Posterior vena cava (tissue), 2 donors: ENCODE measurements around the gene IGSF9B. TPM values are rescaled to one million over a fixed set of nuclear protein-coding genes. Genes with fewer than 3 reads are reported as not detected.
A peak's percentile ranks its signal among the peaks of the same experiment; 100 is the strongest.

Experiments
- DNase-seq: peaks from one replicate; pipeline ENCODE4 v3.0.0-alpha.2; 2020; ENCODE audit warnings: low spot score
- intact Hi-C, 2 donors: fragments of 100-400 bp; cut with DNase I; formaldehyde crosslinking; loops; one replicate each; pipeline versions ENCODE4 v1.14.1 to v1.14.2; 2022 to 2023
- total RNA-seq, 2 donors: library from RNA; stranded (reverse); fragmentation: NEBNext Ultra II Directional; extraction: Animal tissue kit (Norgen Biotek cat#: 25700); gene quantifications; one replicate each; pipeline ENCODE4 v1.2.1, GENCODE V29; 2021
- donor health status: DM: yes; HTN: yes; CAD: no.
- donor health status: DM: yes; HTN: yes; CAD: no.

IGSF9B gene
- total RNA-seq, 2 donors from 2014 or later: 45.0 to 57.8 TPM

- intact Hi-C loops: no loop called here
- DNase-seq: no peak
Measured at GRCh38 chr11:133910101-133910500, 46.7 kb downstream of the IGSF9B start.

- no peak for DNase-seq
- intact Hi-C loops: no loop called here
Measured at GRCh38 chr11:133908827-133909226, 47.9 kb downstream of the IGSF9B start.

GRCh38 chr11:133907841-133908241, 48.9 kb downstream of the IGSF9B start:
- intact Hi-C loops: no loop called here
- no peak for DNase-seq

- intact Hi-C loops: no loop called here
- no peak for DNase-seq
Measured at GRCh38 chr11:133907216-133907615, 49.6 kb downstream of the IGSF9B start.

GRCh38 chr11:133906746-133907145, 50.0 kb downstream of the IGSF9B start:
- DNase-seq: peak; percentile 78
- intact Hi-C loops: no loop called here

GRCh38 chr11:133906241-133906640, 50.5 kb downstream of the IGSF9B start:
- intact Hi-C loops: no loop called here
- peak; percentile 78 for DNase-seq

- DNase-seq: peak; percentile 53
- intact Hi-C loops: no loop called here
Measured at GRCh38 chr11:133905677-133906156, 51.1 kb downstream of the IGSF9B start.

GRCh38 chr11:133904818-133905515, 51.8 kb downstream of the IGSF9B start:
- intact Hi-C loops: no loop called here
- peak; percentile 65 for DNase-seq

- intact Hi-C loops: no loop called here
- peak; percentile 48 for DNase-seq
Measured at GRCh38 chr11:133903875-133904817, 52.6 kb downstream of the IGSF9B start.

GRCh38 chr11:133903056-133903455, 53.7 kb downstream of the IGSF9B start:
- DNase-seq: peak; percentile 49
- intact Hi-C loops: no loop called here

GRCh38 chr11:133902506-133902905, 54.3 kb downstream of the IGSF9B start:
- peak; percentile 58 for DNase-seq
- intact Hi-C loops: no loop called here

- intact Hi-C loops: no loop called here
- peak; percentile 7 for DNase-seq
Measured at GRCh38 chr11:133901999-133902398, 54.8 kb downstream of the IGSF9B start.

- peak; percentile 41 for DNase-seq
Measured at GRCh38 chr11:133901316-133901715, 55.5 kb downstream of the IGSF9B start.

GRCh38 chr11:133900176-133901105, 56.3 kb downstream of the IGSF9B start:
- DNase-seq: peak; percentile 56
- intact Hi-C loops: no loop called here

More at GRCh38 chr11:133901316-133901715, 55.5 kb downstream of the IGSF9B start:
- intact Hi-C loops: no loop called here

- DNase-seq: peak; percentile 20
- intact Hi-C loops: no loop called here
Measured at GRCh38 chr11:133898770-133899115, 58.0 kb downstream of the IGSF9B start.

GRCh38 chr11:133898031-133898769, 58.6 kb downstream of the IGSF9B start:
- intact Hi-C loops: no loop called here
- peak; percentile 45 for DNase-seq

GRCh38 chr11:133897331-133897650, 59.5 kb downstream of the IGSF9B start:
- intact Hi-C loops: no loop called here
- peak; percentile 24 for DNase-seq

- intact Hi-C loops: no loop called here
- DNase-seq: no peak
Measured at GRCh38 chr11:133896642-133897330, 60.0 kb downstream of the IGSF9B start.
